Adrenal gland (tissue), 5 donors: ENCODE results near the gene SIDT1.

Source experiments
- POLR2A ChIP-seq, 2 donors: fragments of 450-650 bp; IDR thresholded peaks; one replicate each; pipeline ENCODE4 v1.6.1; 2017; ENCODE audit warnings: antibody characterized with exemption in 2 of 2, mild to moderate bottlenecking in 2 of 2, moderate library complexity in 1 of 2
- TF ChIP-seq, protein P1 (sequence below), 6 experiments: fragments of 450-650 bp in 4 of 6; fragments of 200-600 bp in 2 of 6; sonication (generic) in 1 of 6; IDR thresholded peaks; 1 replicate in 5 of 6; 2 replicates in 1 of 6; pipeline versions ENCODE4 v1.5.1 to v1.8.0; 2016 to 2021; ENCODE audit warnings: antibody characterized with exemption in 6 of 6, mild to moderate bottlenecking in 2 of 6, moderate library complexity in 1 of 6
- donor health status: DM: no; HTN: no; CAD: no.

- TF ChIP-seq, protein P1, sequence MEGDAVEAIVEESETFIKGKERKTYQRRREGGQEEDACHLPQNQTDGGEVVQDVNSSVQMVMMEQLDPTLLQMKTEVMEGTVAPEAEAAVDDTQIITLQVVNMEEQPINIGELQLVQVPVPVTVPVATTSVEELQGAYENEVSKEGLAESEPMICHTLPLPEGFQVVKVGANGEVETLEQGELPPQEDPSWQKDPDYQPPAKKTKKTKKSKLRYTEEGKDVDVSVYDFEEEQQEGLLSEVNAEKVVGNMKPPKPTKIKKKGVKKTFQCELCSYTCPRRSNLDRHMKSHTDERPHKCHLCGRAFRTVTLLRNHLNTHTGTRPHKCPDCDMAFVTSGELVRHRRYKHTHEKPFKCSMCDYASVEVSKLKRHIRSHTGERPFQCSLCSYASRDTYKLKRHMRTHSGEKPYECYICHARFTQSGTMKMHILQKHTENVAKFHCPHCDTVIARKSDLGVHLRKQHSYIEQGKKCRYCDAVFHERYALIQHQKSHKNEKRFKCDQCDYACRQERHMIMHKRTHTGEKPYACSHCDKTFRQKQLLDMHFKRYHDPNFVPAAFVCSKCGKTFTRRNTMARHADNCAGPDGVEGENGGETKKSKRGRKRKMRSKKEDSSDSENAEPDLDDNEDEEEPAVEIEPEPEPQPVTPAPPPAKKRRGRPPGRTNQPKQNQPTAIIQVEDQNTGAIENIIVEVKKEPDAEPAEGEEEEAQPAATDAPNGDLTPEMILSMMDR (IDR thresholded peaks at IDR 0.05): no peak
- TF ChIP-seq POLR2A (IDR thresholded peaks at IDR 0.05): no peak
These were observed 56.5 kb downstream of the SIDT1 start for GRCh38 chr3:113588806-113589205.
